Activated CD4-positive, alpha-beta memory T cell treated with anti-CD3 and anti-CD28 coated beads, Interleukin-2, amount 10 ng/mL, durations not matched to agents 7 days and 5 days (primary cell): ENCODE results near the gene FOXP1. TPM values are rescaled to one million over a fixed set of nuclear protein-coding genes. Genes with fewer than 3 reads are reported as not detected.

Experiments
- CTCF ChIA-PET: fragments of 350-600 bp; sonication (Branson Sonifier 250); formaldehyde crosslinking; loops from one replicate; lab custom pipeline; 2021; ENCODE audit warnings: antibody characterized with exemption, inconsistent platforms; lab: Charles Lee
- POLR2A ChIA-PET: fragments of 350-600 bp; sonication (Branson Sonifier 250); formaldehyde crosslinking; loops from one replicate; lab custom pipeline; 2021; ENCODE audit warnings: antibody characterized with exemption; lab: Charles Lee
- DNase-seq: peaks from one replicate; pipeline ENCODE4 v3.0.0-alpha.2; 2020
- H3K27ac Mint-ChIP-seq: one replicate; pipeline ENCODE4 v1.8.0; 2021; ENCODE audit warnings: mild to moderate bottlenecking, mixed read lengths
- H3K27me3 Mint-ChIP-seq: one replicate; pipeline ENCODE4 v1.8.0; 2021; ENCODE audit warnings: mixed read lengths
- H3K36me3 Mint-ChIP-seq: one replicate; pipeline ENCODE4 v1.8.0; 2021; ENCODE audit warnings: low read depth, mixed read lengths
- H3K4me1 Mint-ChIP-seq: one replicate; pipeline ENCODE4 v1.8.0; 2021; ENCODE audit warnings: mixed read lengths
- H3K4me3 Mint-ChIP-seq: one replicate; pipeline ENCODE4 v1.8.0; 2021; ENCODE audit warnings: mild to moderate bottlenecking, mixed read lengths
- H3K9me3 Mint-ChIP-seq: one replicate; pipeline ENCODE4 v1.8.0; 2021; ENCODE audit warnings: mixed read lengths
- total RNA-seq, 2 experiments: library from RNA; stranded (reverse); gene quantifications; one replicate each; pipeline ENCODE4 v1.2.3, GENCODE V29; 2021

The FOXP1 gene
- total RNA-seq, 2 experiments from 2014 or later, result 71.3 to 76.9 TPM

DNA sequence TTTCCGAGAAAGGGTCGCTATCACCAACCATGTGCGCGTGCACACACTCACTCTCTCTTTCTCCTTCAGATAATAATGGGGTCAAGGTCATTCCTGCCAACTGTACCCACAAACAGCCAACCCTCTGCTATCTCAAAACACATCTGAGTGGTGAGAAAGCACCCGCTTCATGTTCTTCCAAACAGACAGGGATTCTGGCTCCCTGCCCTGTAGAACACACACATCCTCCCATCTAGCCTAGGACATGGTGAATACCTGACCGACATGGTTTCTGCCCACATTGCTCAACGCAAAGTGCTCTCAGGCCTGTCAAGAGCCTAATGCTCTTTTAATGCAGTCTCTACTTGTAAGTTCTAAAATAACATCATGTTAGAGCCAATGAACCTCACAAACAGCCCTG is 302.2 kb downstream of the FOXP1 start:
- ChIA-PET CTCF (no interaction called here), POLR2A (no interaction called here)
- Mint-ChIP-seq H3K36me3 (no peaks in the 10 kb centered on the region), H3K4me1 (no peaks in the 10 kb centered on the region), H3K27me3 (no peaks in the 10 kb centered on the region), H3K9me3 (no peaks in the 10 kb centered on the region), H3K4me3 (no peak overlapping the region), H3K27ac (no peak overlapping the region)
- DNase-seq, result no peak

DNA sequence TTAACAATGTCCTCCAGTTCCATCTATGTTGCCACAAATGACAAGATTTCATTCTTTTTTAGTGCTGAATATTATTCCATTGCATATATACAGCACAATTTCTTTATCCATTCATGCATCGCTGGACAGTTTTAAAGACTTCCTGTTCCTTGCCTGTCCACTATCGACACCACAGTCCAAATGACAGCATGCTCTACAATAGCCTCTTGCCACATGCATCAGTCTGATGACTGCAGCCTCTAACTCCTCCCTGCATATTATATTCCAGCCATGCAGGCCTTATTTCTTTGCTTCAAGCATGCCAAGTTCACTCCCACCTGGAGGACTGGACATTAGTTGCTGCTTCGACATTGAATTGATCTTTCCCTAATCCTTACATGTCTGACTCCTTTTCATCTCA is 306.2 kb downstream of the FOXP1 start:
- Mint-ChIP-seq H3K27ac (no peak overlapping the region), H3K4me3 (no peak overlapping the region), H3K27me3 (no peaks in the 10 kb centered on the region), H3K4me1 (no peaks in the 10 kb centered on the region), H3K9me3 (no peaks in the 10 kb centered on the region), H3K36me3 (no peaks in the 10 kb centered on the region)
- no peak for DNase-seq
- CTCF ChIA-PET, result no interaction called here
- POLR2A ChIA-PET, result no interaction called here

DNA sequence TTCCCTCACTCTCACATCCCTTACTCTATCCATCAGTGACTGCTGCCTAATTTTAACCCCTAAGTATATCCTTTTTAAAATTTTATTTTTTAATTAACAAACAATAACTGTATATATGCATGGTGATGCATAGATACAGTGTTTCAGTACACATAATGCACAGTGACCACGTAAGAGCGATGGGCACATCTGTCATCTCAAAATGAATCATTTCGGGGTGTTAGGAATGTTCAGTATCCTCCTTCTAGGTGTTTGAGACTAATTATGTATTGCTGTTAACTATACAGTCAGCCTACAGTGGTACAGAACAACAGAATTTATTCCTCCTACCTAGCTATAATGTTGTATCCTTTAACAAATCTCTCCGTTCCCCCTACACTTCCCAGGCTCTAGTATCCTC is 307.0 kb downstream of the FOXP1 start:
- Mint-ChIP-seq H3K9me3 (no peaks in the 10 kb centered on the region), H3K4me1 (no peaks in the 10 kb centered on the region), H3K4me3 (no peak overlapping the region), H3K27me3 (no peaks in the 10 kb centered on the region), H3K27ac (no peak overlapping the region), H3K36me3 (no peaks in the 10 kb centered on the region)
- CTCF ChIA-PET, result no interaction called here
- no peak for DNase-seq
- POLR2A ChIA-PET, result interaction anchor here (0.8 kb wide), 1 partner anchor 24 kb away, joined by 3 read pairs; no protein-coding TSS in a partner anchor

DNA sequence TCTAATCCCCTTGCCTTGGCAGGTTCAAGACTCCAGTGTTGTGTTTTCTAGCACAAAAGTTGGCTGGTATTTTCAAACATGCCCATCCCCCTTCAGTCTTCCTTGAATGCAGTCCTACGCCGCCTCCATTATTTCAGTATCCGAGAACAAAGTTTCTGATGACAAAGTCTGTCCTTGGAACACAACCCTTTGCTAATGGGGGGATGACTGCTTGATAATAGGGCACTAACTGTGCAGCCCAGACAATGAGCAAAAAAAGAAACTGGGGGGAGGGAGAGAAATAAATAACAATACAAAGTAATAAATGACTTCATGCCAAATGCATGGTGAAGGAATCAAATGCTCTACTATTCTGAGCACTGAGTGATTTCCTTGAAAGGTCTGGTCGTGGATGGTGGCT is 310.1 kb downstream of the FOXP1 start:
- H3K36me3 Mint-ChIP-seq, result peaks cover 3% of the 10 kb centered on the region
- ChIA-PET POLR2A (no interaction called here), CTCF (no interaction called here)
- H3K27me3 Mint-ChIP-seq, result no peaks in the 10 kb centered on the region
- H3K4me1 Mint-ChIP-seq, result no peaks in the 10 kb centered on the region
- H3K9me3 Mint-ChIP-seq, result no peaks in the 10 kb centered on the region
- H3K27ac Mint-ChIP-seq, result no peak overlapping the region
- no peak overlapping the region for H3K4me3 Mint-ChIP-seq
- DNase-seq, result no peak

DNA sequence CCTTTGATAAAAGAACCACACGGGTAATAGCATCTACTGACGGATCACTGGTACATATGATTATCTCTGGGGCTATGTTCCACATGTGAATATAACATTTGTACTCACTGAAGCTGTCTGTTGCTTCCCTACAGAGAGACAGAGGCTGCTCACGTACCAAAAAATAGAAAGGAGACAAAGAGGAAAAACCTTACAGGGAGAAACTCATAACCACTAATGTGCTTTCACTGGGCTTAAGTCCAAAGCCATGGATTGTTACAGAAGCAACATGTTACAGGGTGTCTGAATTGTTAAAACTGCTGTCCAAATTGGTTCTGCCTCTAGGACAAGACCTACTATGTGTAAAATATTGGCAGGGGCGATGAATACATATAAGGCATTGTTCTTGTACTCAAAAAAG is 311.9 kb downstream of the FOXP1 start:
- Mint-ChIP-seq H3K4me3 (no peak overlapping the region), H3K4me1 (peaks cover 2% of the 10 kb centered on the region), H3K36me3 (peaks cover 4% of the 10 kb centered on the region), H3K27me3 (no peaks in the 10 kb centered on the region), H3K9me3 (no peaks in the 10 kb centered on the region), H3K27ac (no peak overlapping the region)
- no peak for DNase-seq
- ChIA-PET CTCF (no interaction called here), POLR2A (no interaction called here)

DNA sequence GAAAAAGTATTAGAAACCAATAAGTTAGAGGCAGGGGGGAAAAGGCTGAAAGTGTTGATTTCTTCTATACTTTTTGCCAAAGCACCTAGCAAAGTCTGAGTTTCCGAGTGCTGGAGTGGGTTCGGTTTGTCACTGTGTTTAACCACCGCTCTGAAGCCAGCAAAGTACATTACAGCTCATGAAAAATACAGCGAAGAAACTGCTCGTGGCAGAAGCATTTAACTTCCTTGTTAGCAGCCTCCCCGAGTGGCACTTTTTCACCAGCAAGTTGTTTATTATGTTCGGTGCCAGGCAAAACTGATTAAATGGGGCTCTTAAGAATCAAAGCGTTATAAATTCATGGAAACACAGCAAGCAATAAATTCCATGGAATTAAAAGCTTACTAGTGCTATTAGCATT is 313.6 kb downstream of the FOXP1 start:
- CTCF ChIA-PET, result no interaction called here
- Mint-ChIP-seq H3K27ac (no peak overlapping the region), H3K4me1 (peaks cover 10% of the 10 kb centered on the region), H3K9me3 (no peaks in the 10 kb centered on the region), H3K4me3 (no peak overlapping the region), H3K36me3 (peaks cover 8% of the 10 kb centered on the region), H3K27me3 (no peaks in the 10 kb centered on the region)
- no peak for DNase-seq
- POLR2A ChIA-PET, result no interaction called here

DNA sequence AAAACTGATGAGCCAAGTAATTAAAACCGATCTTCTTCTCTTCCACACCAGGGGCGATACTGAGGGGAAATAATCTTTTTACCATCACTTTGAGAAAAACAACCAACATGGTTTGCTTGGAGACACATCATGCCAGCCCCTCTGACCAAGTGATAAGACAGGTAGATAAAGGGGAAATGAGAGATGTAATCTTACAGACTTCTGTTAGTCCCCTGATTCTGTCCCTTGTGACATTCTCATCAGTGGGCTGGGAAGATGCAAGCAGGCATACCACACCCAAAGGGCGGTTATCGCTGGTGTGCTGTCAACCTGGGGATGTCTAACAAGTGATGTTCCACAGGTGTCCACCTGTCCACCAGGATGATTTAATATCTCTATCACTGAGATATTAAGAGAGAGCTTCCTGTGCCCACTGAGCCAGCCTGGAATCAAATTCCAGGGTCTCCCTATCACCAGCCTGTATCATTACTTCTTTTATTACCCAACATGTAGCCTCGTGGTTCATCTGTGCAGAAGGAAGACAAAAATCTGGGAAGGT is 315.0 kb downstream of the FOXP1 start:
- CTCF ChIA-PET, result interaction anchor here (0.7 kb wide), 1 partner anchor 88 kb away, joined by 3 read pairs; no protein-coding TSS in a partner anchor
- no peak overlapping the region for H3K27ac Mint-ChIP-seq
- H3K27me3 Mint-ChIP-seq, result no peaks in the 10 kb centered on the region
- DNase-seq, result no peak
- no peak overlapping the region for H3K4me3 Mint-ChIP-seq
- H3K9me3 Mint-ChIP-seq, result no peaks in the 10 kb centered on the region
- H3K4me1 Mint-ChIP-seq, result peaks cover 19% of the 10 kb centered on the region
- peaks cover 8% of the 10 kb centered on the region for H3K36me3 Mint-ChIP-seq
- POLR2A ChIA-PET, result no interaction called here

DNA sequence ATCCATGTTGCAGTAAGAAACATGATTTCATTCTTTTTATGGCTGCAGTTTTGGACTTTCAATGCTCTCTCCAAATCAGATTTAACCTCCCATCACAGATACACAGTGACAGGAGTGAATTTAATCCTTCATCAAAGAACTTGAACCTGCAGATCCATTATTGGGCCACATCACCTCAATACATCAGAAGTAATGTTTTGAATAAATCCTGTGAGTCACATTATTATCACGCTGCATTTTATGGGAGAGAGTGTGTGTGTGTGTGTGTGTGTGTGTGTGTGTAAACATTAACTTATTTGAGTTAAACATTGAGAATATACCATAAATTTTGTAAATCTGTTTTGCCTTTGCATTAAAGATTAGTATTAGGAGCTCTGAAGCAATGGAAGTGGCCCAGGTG is 316.7 kb downstream of the FOXP1 start:
- Mint-ChIP-seq H3K27me3 (no peaks in the 10 kb centered on the region), H3K4me3 (no peak overlapping the region), H3K27ac (no peak overlapping the region), H3K9me3 (no peaks in the 10 kb centered on the region), H3K4me1 (peaks cover 21% of the 10 kb centered on the region), H3K36me3 (peaks cover 8% of the 10 kb centered on the region)
- ChIA-PET POLR2A (no interaction called here), CTCF (no interaction called here)
- no peak for DNase-seq

DNA sequence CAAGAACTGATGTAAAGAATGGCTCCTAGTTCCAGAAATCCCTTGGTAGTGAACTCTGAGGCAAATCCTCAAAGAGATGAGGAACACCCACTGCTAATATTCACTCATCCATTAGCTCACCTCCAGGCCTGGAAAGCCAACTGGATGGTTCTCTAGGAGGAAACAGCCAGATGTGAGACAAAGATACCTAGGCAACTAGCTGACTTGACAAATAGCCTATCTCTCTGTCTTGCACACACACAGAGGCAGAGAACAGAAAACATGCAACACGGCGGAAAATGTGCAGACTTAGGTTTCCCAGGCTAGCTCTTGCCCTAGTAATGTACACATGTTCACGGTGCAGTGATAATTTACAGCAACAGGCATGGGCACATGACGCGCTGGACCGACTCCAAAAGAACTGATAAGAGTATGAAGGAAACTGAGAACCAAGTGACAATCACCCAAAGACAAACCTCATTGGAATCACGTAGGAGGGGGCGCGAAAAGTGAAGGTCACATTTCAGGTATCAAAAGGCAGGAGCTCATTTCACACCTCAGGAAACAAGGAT is 318.1 kb downstream of the FOXP1 start:
- ChIA-PET CTCF (no interaction called here), POLR2A (no interaction called here)
- Mint-ChIP-seq H3K4me3 (no peak overlapping the region), H3K36me3 (peaks cover 8% of the 10 kb centered on the region), H3K27ac (no peak overlapping the region), H3K9me3 (no peaks in the 10 kb centered on the region), H3K27me3 (no peaks in the 10 kb centered on the region), H3K4me1 (peaks cover 21% of the 10 kb centered on the region)
- DNase-seq, result no peak

DNA sequence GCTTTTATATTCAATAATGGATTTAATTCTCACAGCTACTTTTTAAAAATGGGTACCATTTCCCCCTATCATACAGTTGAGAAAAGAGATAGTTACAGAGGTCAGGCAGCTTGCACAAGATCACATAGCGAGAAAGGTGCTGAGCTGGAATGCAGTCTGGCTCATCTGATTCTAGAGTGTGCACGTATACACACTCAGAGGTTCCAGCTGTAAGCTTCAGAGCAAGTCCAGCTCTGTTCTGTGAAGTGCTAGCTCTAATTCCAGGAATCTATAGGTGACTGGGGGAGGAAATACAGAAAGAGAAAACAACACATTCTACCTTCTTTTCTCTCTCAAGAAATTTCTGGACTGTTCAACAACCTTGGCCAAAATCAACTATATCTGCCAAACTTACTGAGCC is 318.7 kb downstream of the FOXP1 start:
- DNase-seq, result no peak
- H3K36me3 Mint-ChIP-seq, result peaks cover 8% of the 10 kb centered on the region
- no peaks in the 10 kb centered on the region for H3K9me3 Mint-ChIP-seq
- POLR2A ChIA-PET, result no interaction called here
- CTCF ChIA-PET, result no interaction called here
- H3K4me1 Mint-ChIP-seq, result peaks cover 21% of the 10 kb centered on the region
- H3K27me3 Mint-ChIP-seq, result no peaks in the 10 kb centered on the region
- no peak overlapping the region for H3K27ac Mint-ChIP-seq
- H3K4me3 Mint-ChIP-seq, result no peak overlapping the region

DNA sequence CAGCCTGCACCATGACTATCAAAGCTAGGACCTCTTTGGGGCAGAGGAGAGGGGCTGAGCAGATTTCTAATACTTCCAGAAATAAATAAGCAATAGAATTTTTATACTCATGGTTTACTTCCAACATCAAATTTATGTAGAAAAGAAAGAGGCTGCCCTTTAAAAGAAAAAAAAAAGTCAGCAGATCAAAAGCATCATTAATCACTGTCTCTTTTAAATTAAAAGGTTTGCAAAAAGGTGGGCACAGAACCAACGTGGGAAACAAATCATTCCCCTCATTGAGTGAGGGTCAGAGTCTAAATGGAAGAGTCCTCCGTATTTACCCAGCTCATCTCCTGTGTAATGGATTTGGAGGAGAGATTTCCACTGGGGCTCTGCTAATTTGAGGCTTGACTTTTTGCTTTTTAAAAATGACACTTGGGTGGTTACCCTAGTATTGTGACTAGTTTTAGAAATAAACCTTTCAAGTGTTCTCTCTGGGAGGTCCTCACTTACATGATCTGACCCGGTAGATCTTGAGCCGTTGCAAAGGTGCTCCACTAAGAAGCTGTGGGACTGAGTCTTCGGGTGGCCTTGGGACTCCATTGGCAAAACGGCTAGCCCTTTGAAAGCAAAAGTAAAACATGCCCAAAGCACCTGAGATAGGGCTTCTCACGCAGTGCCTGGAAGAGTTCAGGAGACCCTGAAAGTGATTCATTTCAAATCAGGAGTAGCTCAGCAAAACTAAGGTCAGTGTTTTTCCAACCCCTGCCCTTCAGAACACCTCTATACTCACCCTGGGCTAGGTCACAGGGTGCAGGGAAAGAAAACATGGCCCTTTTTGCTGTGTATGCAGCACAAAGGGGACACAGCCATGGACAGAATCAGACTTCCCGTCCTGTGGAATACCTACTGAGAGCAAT is 320.9 kb downstream of the FOXP1 start:
- POLR2A ChIA-PET, result interaction anchor here (0.7 kb wide), 1 partner anchor 350 kb away, joined by 3 read pairs; no protein-coding TSS in a partner anchor
- peaks cover 21% of the 10 kb centered on the region for H3K4me1 Mint-ChIP-seq
- CTCF ChIA-PET, result no interaction called here
- H3K27ac Mint-ChIP-seq, result no peak overlapping the region
- no peaks in the 10 kb centered on the region for H3K9me3 Mint-ChIP-seq
- H3K36me3 Mint-ChIP-seq, result peaks cover 4% of the 10 kb centered on the region
- no peak overlapping the region for H3K4me3 Mint-ChIP-seq
- no peak for DNase-seq
- no peaks in the 10 kb centered on the region for H3K27me3 Mint-ChIP-seq

DNA sequence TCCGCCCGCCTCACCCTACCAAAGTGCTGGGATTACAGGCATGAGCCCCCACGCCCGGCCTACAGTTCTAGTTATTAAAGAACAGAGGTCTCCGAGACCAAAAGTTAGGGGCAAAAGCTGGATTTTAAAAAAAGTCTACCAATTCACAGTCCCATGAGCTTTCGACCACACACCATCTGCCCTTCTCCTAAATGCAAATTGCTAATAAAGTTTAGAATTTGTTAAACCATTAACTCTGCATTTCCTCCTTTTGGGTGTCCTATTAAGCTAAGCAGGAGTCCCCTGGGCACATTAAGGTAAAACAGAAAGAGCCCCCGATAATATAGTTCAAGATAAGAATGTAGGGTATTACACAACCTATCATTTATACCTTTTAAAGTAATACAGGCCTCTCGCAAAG is 322.7 kb downstream of the FOXP1 start:
- peaks cover 18% of the 10 kb centered on the region for H3K4me1 Mint-ChIP-seq
- ChIA-PET POLR2A (no interaction called here), CTCF (interaction anchor here (0.7 kb wide), 1 partner anchor 635 kb away, joined by 3 read pairs; no protein-coding TSS in a partner anchor)
- H3K27ac Mint-ChIP-seq, result no peak overlapping the region
- no peaks in the 10 kb centered on the region for H3K27me3 Mint-ChIP-seq
- peaks cover 3% of the 10 kb centered on the region for H3K36me3 Mint-ChIP-seq
- no peaks in the 10 kb centered on the region for H3K9me3 Mint-ChIP-seq
- DNase-seq, result no peak
- H3K4me3 Mint-ChIP-seq, result no peak overlapping the region

DNA sequence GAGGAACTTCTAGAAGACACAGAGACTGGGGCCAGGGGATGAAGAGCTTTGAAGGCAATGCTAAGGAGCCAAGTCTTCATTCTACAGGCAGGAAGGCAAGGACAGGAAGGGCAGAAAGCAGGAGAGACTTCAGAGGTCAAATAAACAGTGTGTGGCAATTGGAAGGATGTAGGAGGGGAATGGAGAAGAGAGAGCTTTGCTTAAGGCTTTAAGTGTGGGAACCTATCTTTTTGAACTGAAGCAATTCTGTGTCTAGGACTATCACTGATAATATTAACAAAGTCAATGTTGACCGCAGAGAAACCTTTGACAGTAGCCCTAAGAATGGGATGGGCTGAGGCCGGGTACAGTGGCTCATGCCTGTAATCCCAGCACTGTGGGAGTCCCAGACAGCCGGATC is 325.0 kb downstream of the FOXP1 start:
- H3K27ac Mint-ChIP-seq, result no peak overlapping the region

More for the DNA sequence above, 325.0 kb downstream of the FOXP1 start:
- Mint-ChIP-seq H3K36me3 (no peaks in the 10 kb centered on the region), H3K9me3 (no peaks in the 10 kb centered on the region), H3K27me3 (no peaks in the 10 kb centered on the region), H3K4me3 (no peak overlapping the region), H3K4me1 (peaks cover 2% of the 10 kb centered on the region)
- DNase-seq, result no peak
- ChIA-PET CTCF (no interaction called here), POLR2A (no interaction called here)
